ENCODE results near the gene SSC5D. TPM values are rescaled to one million over a fixed set of nuclear protein-coding genes. Genes with fewer than 3 reads are reported as not detected.
A peak's percentile ranks its signal among the peaks of the same experiment; 100 is the strongest.

Gene SSC5D
- total and polyA plus RNA-seq, 4 donors, result 2.3 to 6.0 (median 4.1) TPM

DNA sequence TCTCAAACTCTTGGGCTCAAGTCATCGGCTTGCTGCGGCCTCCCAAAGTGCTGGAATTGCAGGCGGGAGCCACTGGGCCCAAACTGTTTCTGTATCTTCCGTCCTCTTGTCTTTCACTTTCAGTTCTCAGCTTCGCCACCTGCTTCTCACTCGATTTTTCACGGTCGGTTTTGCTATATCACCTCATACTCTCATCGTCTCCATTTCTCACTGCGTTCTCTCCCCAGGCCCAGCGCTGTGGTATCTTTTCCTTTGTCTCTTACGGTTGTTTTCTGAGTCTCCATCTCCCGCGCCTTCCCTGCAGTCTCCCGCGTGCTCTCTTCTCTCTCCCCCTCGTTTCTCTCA, 14.9 kb downstream of the SSC5D start:
- H3K4me1 ChIP-seq (ENCODE audit: control insufficient read depth, insufficient read depth, low read length), result peaks cover 15% of the 10 kb centered on the region
- no peaks in the 10 kb centered on the region for H3K27me3 ChIP-seq (ENCODE audit: control insufficient read depth, insufficient read depth, low read length)
- H3K9me3 ChIP-seq (ENCODE audit: control insufficient read depth, insufficient read depth, low read length), result no peaks in the 10 kb centered on the region
- H3K36me3 ChIP-seq (ENCODE audit: control insufficient read depth, insufficient read depth, low read length), result peaks cover 8% of the 10 kb centered on the region
- DNase-seq (ENCODE audit: low read depth in 4 of 6, low spot score in 6 of 6), result no peak
- H3K27ac ChIP-seq (ENCODE audit: low read depth, low read length), result no peak overlapping the region
- H3K4me3 ChIP-seq (ENCODE audit: low read depth, low read length), result no peak overlapping the region
- 80% methylated on average over 17 of the region's 17 CpGs for WGBS (ENCODE audit: insufficient coverage)

DNA sequence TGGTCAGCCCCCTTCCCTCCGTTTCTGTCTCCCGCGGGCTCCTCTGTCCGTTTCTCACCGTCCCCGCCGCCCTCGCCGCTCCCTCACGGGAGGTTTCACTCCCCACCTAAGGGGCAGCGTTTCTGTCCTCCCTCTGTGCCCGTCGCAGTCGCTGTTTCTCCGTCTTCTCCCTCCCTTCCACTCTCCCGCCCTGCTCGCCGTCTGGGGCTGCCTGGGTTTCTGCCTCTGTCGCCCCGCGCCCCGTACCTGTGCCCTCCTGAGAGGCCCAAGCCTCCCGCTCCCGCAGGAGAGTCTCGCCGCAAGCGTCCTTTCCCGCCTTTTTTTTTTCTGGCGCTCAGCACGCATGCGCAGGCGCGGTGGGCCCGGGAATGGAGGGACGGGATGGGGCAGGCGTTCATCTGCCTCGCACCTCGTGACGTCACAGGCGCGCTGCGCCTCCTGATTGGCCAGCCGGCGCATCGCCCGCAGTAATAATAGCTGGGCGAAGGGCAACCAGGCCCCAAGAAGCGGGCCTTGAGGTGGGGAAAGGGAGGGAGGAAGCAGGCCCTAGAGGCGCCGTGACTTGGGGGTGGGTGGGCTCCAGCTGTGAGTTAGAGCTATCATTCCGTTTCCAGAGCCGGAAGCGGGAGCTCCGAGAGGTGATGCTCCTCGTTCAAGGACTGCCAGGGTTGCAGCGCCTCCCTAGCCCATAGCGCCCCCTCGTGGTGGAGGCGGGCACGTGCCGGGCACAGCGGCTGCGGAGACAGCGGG, 15.4 kb downstream of the SSC5D start:
- Histone ChIP-seq H3K4me3 (ENCODE audit: low read depth, low read length) (peak overlapping the region; percentile 46), H3K36me3 (ENCODE audit: control insufficient read depth, insufficient read depth, low read length) (peaks cover 8% of the 10 kb centered on the region), H3K9me3 (ENCODE audit: control insufficient read depth, insufficient read depth, low read length) (no peaks in the 10 kb centered on the region), H3K27me3 (ENCODE audit: control insufficient read depth, insufficient read depth, low read length) (no peaks in the 10 kb centered on the region), H3K27ac (ENCODE audit: low read depth, low read length) (peak overlapping the region; percentile 52), H3K4me1 (ENCODE audit: control insufficient read depth, insufficient read depth, low read length) (peaks cover 15% of the 10 kb centered on the region)
- 8% methylated on average over 64 of the region's 64 CpGs for WGBS (ENCODE audit: insufficient coverage)
- DNase-seq (ENCODE audit: low read depth in 4 of 6, low spot score in 6 of 6), result peak; percentile 78 to 97 (median 86)

DNA sequence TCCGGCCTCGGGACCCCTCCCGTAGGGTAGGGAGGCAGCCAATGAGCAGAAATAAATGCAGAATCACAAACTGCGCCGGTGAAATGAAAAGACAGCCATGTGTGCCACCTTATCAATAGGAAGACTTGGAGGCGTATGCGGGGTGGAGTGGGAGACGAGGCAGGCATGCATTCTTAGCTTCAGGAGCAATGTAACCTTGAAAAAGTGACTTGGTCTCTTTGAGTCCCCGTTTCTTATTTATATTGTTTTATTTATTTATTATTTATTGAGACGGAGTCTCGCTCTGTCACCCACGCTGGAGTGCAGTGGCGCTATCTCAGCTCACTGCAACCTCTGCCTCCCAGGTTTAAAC, 16.0 kb downstream of the SSC5D start:
- no peak for DNase-seq (ENCODE audit: low read depth in 4 of 6, low spot score in 6 of 6)
- H3K27me3 ChIP-seq (ENCODE audit: control insufficient read depth, insufficient read depth, low read length), result no peaks in the 10 kb centered on the region
- peaks cover 15% of the 10 kb centered on the region for H3K4me1 ChIP-seq (ENCODE audit: control insufficient read depth, insufficient read depth, low read length)
- H3K9me3 ChIP-seq (ENCODE audit: control insufficient read depth, insufficient read depth, low read length), result no peaks in the 10 kb centered on the region
- peaks cover 8% of the 10 kb centered on the region for H3K36me3 ChIP-seq (ENCODE audit: control insufficient read depth, insufficient read depth, low read length)
- no peak overlapping the region for H3K4me3 ChIP-seq (ENCODE audit: low read depth, low read length)
- WGBS (ENCODE audit: insufficient coverage), result 28% methylated on average over 11 of the region's 13 CpGs
- H3K27ac ChIP-seq (ENCODE audit: low read depth, low read length), result no peak overlapping the region

DNA sequence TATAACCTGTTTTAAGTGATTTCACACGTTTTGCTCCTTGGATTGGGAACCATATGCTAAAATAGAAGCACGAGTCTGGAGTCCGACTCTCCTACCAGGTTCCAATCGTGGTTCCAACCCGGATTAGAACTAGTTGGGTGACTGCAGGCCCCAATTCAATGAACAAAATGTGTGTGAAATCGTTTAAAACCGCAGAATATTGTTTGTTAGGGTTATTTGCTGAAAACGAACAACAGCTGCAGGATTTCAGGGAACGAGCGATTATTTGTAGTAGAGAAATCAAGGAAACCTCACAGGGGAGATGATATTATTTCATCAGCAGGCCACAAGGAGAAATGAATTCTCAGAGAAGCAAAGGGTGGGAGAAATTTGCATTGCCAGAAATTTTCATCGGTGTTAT, 16.7 kb downstream of the SSC5D start:
- Histone ChIP-seq H3K27me3 (ENCODE audit: control insufficient read depth, insufficient read depth, low read length) (no peaks in the 10 kb centered on the region), H3K4me1 (ENCODE audit: control insufficient read depth, insufficient read depth, low read length) (peaks cover 15% of the 10 kb centered on the region), H3K9me3 (ENCODE audit: control insufficient read depth, insufficient read depth, low read length) (no peaks in the 10 kb centered on the region), H3K4me3 (ENCODE audit: low read depth, low read length) (no peak overlapping the region), H3K27ac (ENCODE audit: low read depth, low read length) (no peak overlapping the region), H3K36me3 (ENCODE audit: control insufficient read depth, insufficient read depth, low read length) (peaks cover 6% of the 10 kb centered on the region)
- DNase-seq (ENCODE audit: low read depth in 4 of 6, low spot score in 6 of 6), result no peak
- WGBS (ENCODE audit: insufficient coverage), result 89% methylated on average over 10 of the region's 11 CpGs

DNA sequence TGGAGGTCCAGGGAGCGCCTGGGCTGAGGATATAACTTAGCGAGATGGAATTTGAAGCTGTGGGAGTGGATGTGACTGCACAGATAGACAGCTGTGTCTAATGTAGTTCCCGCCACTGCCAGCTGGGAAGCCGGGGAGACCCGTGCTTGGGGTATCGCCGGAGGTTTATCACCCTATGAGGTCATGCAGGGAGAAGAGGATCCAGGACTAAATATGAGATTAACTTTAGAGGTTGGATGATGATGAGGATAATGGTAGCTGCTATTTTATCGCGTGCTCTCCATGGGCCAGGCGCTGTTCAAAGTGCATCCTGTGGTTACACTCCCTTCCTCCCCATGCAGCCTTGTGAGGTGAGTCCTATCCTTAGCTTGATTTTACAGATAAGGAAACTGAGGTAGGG, 19.9 kb downstream of the SSC5D start:
- Histone ChIP-seq H3K27me3 (ENCODE audit: control insufficient read depth, insufficient read depth, low read length) (no peaks in the 10 kb centered on the region), H3K4me1 (ENCODE audit: control insufficient read depth, insufficient read depth, low read length) (peaks cover 14% of the 10 kb centered on the region), H3K4me3 (ENCODE audit: low read depth, low read length) (no peak overlapping the region), H3K36me3 (ENCODE audit: control insufficient read depth, insufficient read depth, low read length) (no peaks in the 10 kb centered on the region), H3K9me3 (ENCODE audit: control insufficient read depth, insufficient read depth, low read length) (no peaks in the 10 kb centered on the region), H3K27ac (ENCODE audit: low read depth, low read length) (no peak overlapping the region)
- WGBS (ENCODE audit: insufficient coverage), result 80% methylated on average over 10 of the region's 10 CpGs
- no peak for DNase-seq (ENCODE audit: low read depth in 4 of 6, low spot score in 6 of 6)

DNA sequence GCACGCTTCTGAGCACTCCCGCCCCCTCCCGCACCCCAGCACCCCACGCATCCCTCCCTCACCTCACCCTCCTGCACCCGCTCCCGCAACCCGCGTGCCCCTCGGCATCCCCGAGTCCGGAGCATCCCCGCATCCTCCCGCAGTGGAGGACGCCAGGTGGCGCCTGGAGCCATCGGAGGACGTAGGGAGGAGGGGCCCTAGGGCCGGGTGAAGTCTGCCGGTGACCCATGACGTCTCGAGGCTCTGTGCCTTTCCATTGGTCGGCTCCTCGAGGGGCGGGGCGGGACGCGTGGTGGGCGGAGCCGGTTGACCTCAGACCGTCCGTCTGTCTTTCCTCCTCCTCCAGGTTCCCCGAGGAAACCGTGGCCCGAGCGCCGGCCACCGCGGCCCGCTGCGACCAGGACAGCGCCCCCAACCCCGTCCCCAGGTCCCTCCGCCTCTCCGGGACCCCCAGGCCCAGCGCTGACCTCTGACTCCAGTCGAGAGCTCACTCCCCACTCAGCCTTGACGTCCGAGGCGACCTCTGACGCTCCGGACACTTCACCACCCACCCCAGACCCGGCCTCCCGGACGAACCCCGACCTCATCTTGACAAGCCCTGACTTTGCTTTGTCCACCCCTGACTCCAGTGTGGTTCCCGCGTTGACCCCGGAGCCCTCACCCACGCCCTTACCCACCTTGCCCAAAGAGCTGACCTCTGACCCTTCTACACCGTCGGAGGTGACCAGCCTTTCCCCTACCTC, 28.8 kb downstream of the SSC5D start:
- H3K4me1 ChIP-seq (ENCODE audit: control insufficient read depth, insufficient read depth, low read length), result peaks cover 9% of the 10 kb centered on the region
- H3K27ac ChIP-seq (ENCODE audit: low read depth, low read length), result peak overlapping the region; percentile 69
- H3K36me3 ChIP-seq (ENCODE audit: control insufficient read depth, insufficient read depth, low read length), result no peaks in the 10 kb centered on the region
- no peaks in the 10 kb centered on the region for H3K9me3 ChIP-seq (ENCODE audit: control insufficient read depth, insufficient read depth, low read length)
- WGBS (ENCODE audit: insufficient coverage), result 11% methylated on average over 61 of the region's 61 CpGs
- H3K4me3 ChIP-seq (ENCODE audit: low read depth, low read length), result peak overlapping the region; percentile 37
- no peaks in the 10 kb centered on the region for H3K27me3 ChIP-seq (ENCODE audit: control insufficient read depth, insufficient read depth, low read length)
- peak; percentile 73 to 97 (median 84) for DNase-seq (ENCODE audit: low read depth in 4 of 6, low spot score in 6 of 6)

DNA sequence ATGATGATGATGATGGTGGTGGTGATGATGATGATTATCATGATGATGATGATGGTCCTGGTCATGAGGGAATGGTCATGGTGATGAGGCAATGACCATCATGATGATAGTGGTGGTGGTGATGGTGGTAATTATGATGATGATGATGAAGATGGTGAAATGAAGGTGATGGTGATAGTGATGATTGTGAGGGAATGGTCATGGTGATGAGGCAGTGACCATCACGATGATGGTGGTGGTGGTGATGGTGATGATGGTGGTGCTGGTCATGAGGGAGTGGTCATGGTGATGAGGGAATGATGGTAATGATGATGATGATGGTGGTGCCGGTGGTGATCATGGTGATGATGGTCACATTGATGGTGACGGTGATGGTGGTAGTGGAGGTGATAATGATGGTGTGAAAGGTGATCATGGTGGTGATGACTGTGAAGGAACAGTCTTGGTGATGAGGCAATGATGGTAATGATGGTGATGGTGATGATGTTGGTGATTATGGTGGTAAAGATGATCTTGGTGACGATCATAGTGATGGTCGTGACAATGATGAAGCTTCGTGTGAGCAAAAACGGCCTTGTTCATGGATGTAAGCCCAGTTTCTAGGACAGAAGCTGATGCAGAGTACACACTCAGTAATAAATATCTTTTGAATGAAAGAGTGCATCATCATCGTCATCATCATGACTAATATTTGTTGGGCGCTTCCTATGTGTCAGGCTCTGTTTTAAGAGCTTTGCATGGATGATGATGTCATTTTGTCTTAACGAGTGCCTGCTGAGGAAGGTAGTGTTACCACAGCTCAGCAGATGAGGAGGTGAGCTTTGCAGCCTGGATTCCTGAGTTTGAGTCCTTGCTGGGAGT, 31.4 kb downstream of the SSC5D start:
- no peaks in the 10 kb centered on the region for H3K36me3 ChIP-seq (ENCODE audit: control insufficient read depth, insufficient read depth, low read length)
- H3K9me3 ChIP-seq (ENCODE audit: control insufficient read depth, insufficient read depth, low read length), result no peaks in the 10 kb centered on the region
- H3K27me3 ChIP-seq (ENCODE audit: control insufficient read depth, insufficient read depth, low read length), result no peaks in the 10 kb centered on the region
- no peak overlapping the region for H3K4me3 ChIP-seq (ENCODE audit: low read depth, low read length)
- DNase-seq (ENCODE audit: low read depth in 4 of 6, low spot score in 6 of 6), result no peak
- H3K4me1 ChIP-seq (ENCODE audit: control insufficient read depth, insufficient read depth, low read length), result peaks cover 9% of the 10 kb centered on the region
- WGBS (ENCODE audit: insufficient coverage), result 95% methylated on average over 8 of the region's 10 CpGs
- H3K27ac ChIP-seq (ENCODE audit: low read depth, low read length), result no peak overlapping the region

DNA sequence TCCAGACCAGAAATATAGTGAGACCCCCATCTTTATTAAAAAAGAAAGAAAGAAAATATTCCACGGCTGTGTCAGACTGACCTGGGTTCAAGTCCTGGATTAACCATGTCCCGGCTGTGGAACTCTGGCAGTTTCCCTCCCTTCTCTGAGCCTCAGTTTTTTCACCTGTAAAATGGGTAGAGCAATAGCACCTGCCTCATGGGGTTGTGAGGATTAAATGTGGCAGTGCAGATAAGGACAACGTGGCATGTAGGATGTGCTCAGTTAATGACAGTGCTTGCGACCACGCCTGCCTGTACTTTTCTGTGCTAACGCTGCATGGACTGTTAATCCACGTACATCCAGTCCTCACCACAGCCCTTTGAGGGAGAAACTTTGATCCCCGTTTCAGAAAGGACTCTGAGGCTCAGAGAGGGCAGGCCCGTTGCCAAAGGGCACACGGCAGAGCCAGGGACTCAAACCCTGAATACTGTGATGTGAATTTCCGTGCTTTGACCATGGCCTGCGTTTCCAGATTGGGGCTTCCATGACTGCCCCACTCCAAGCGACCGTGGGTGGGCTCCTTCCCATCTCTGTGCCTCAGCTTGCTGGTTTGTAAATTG, 32.6 kb downstream of the SSC5D start:
- H3K4me3 ChIP-seq (ENCODE audit: low read depth, low read length), result no peak overlapping the region
- H3K27ac ChIP-seq (ENCODE audit: low read depth, low read length), result no peak overlapping the region
- no peaks in the 10 kb centered on the region for H3K36me3 ChIP-seq (ENCODE audit: control insufficient read depth, insufficient read depth, low read length)
- peaks cover 9% of the 10 kb centered on the region for H3K4me1 ChIP-seq (ENCODE audit: control insufficient read depth, insufficient read depth, low read length)
- 84% methylated on average over 13 of the region's 14 CpGs for WGBS (ENCODE audit: insufficient coverage)
- no peaks in the 10 kb centered on the region for H3K27me3 ChIP-seq (ENCODE audit: control insufficient read depth, insufficient read depth, low read length)
- DNase-seq (ENCODE audit: low read depth in 4 of 6, low spot score in 6 of 6), result no peak
- no peaks in the 10 kb centered on the region for H3K9me3 ChIP-seq (ENCODE audit: control insufficient read depth, insufficient read depth, low read length)

DNA sequence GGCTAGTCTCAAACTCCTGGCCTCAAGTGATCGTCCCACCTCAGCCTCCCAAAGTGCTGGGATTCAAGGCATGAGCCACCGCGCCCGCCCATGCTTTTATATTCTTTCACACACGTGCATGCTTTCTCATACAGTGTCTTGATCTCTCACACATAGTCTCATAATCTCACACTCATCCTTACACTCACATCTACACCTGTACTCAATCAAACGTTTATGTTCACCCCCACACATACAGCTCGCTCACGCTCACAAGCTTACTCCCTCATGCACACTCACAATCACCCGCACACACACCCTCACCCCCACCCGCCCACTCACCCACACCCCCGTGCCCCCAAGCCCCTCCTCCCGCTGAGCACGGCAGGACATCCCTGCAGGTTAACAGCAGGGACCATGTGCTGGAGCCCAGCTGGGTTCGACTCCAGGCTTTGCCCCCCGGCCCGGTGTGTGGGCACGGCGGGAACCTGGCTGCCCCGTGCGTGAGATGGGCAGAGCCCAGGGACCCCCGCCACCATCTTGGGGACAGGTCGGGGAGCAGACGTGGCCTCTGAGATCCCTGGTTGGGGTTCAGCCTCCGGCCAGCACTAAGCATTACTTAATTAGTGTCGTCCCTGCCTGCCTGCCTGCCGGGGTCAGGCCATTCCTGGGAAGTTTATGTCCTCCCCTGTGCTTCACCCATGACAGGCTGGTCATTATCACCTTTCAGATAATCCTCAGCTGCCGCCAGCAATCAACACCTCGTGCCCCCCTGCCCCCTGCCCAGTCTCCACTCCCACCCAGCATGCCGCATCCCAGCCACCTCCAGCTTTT, 37.3 kb downstream of the SSC5D start:
- no peak overlapping the region for H3K27ac ChIP-seq (ENCODE audit: low read depth, low read length)

More for the DNA sequence above, 37.3 kb downstream of the SSC5D start:
- Histone ChIP-seq H3K36me3 (ENCODE audit: control insufficient read depth, insufficient read depth, low read length) (peaks cover 3% of the 10 kb centered on the region), H3K4me3 (ENCODE audit: low read depth, low read length) (no peak overlapping the region), H3K9me3 (ENCODE audit: control insufficient read depth, insufficient read depth, low read length) (no peaks in the 10 kb centered on the region), H3K4me1 (ENCODE audit: control insufficient read depth, insufficient read depth, low read length) (peaks cover 12% of the 10 kb centered on the region), H3K27me3 (ENCODE audit: control insufficient read depth, insufficient read depth, low read length) (no peaks in the 10 kb centered on the region)
- 49% methylated on average over 26 of the region's 29 CpGs for WGBS (ENCODE audit: insufficient coverage)
- no peak for DNase-seq (ENCODE audit: low read depth in 4 of 6, low spot score in 6 of 6)

Measured in spinal cord (tissue), 10 donors.